GM19467 (cell line): ENCODE measurements around the gene ADCYAP1R1.

ENCODE experiments used
- ATAC-seq: cut with Tn5 transposase; IDR thresholded peaks from one replicate; pipeline ENCODE4 v1.9.1; 2021; ENCODE audit warnings: mild to moderate bottlenecking, moderate library complexity; ENCODE audit not compliant: unreplicated experiment

ADCYAP1R1 gene

GRCh38 chr7:31036924-31037323, 15.2 kb upstream of the ADCYAP1R1 start:
- ATAC-seq, result no peak

- no peak for ATAC-seq
Observed at GRCh38 chr7:31043051-31043471, 9.0 kb upstream of the ADCYAP1R1 start.

GRCh38 chr7:31044529-31044928, 7.6 kb upstream of the ADCYAP1R1 start:
- no peak for ATAC-seq

- ATAC-seq, result no peak
Observed at GRCh38 chr7:31046723-31047122, 5.4 kb upstream of the ADCYAP1R1 start.

- no peak for ATAC-seq
Observed at GRCh38 chr7:31047313-31048146, 4.6 kb upstream of the ADCYAP1R1 start.

GRCh38 chr7:31049005-31049765, 2.9 kb upstream of the ADCYAP1R1 start:
- ATAC-seq, result no peak

- no peak for ATAC-seq
Observed at GRCh38 chr7:31052487-31052840, 356 bp downstream of the ADCYAP1R1 start.

GRCh38 chr7:31052841-31053601, 913 bp downstream of the ADCYAP1R1 start:
- no peak for ATAC-seq

- ATAC-seq, result no peak
Observed at GRCh38 chr7:31053986-31054385, 1.9 kb downstream of the ADCYAP1R1 start.

- no peak for ATAC-seq
Observed at GRCh38 chr7:31054608-31055278, 2.6 kb downstream of the ADCYAP1R1 start.

- no peak for ATAC-seq
Observed at GRCh38 chr7:31055471-31055870, 3.4 kb downstream of the ADCYAP1R1 start.

GRCh38 chr7:31056775-31057346, 4.8 kb downstream of the ADCYAP1R1 start:
- no peak for ATAC-seq

GRCh38 chr7:31058122-31058521, 6.0 kb downstream of the ADCYAP1R1 start:
- ATAC-seq, result no peak

- no peak for ATAC-seq
Observed at GRCh38 chr7:31058688-31059087, 6.6 kb downstream of the ADCYAP1R1 start.

- no peak for ATAC-seq
Observed at GRCh38 chr7:31059551-31059950, 7.4 kb downstream of the ADCYAP1R1 start.

- no peak for ATAC-seq
Observed at GRCh38 chr7:31061185-31061584, 9.1 kb downstream of the ADCYAP1R1 start.

GRCh38 chr7:31062746-31063435, 10.8 kb downstream of the ADCYAP1R1 start:
- no peak for ATAC-seq

- ATAC-seq, result no peak
Observed at GRCh38 chr7:31065021-31065593, 13.0 kb downstream of the ADCYAP1R1 start.

GRCh38 chr7:31065840-31066239, 13.7 kb downstream of the ADCYAP1R1 start:
- no peak for ATAC-seq
